DMS 273 treated with DMSO at 0.1 percent for 48 hours (cell line): ENCODE data around the gene SLC9C1.

Experiments used
- DNase-seq: peaks from one replicate; lab custom pipeline; 2025; lab: John Stamatoyannopoulos, UW

Gene SLC9C1

GRCh38 chr3:112131111-112131510 is 162.9 kb downstream of the SLC9C1 start:
- DNase-seq = no peak

- no peak for DNase-seq
Observed at GRCh38 chr3:112130638-112130993, 163.4 kb downstream of the SLC9C1 start.

GRCh38 chr3:112129925-112130637 is 163.9 kb downstream of the SLC9C1 start:
- DNase-seq = no peak

GRCh38 chr3:112128843-112129727 is 164.9 kb downstream of the SLC9C1 start:
- DNase-seq = no peak

GRCh38 chr3:112127522-112128494 is 166.2 kb downstream of the SLC9C1 start:
- no peak for DNase-seq

- DNase-seq = no peak
Observed at GRCh38 chr3:112126511-112126911, 167.5 kb downstream of the SLC9C1 start.

GRCh38 chr3:112124907-112125607 is 169.0 kb downstream of the SLC9C1 start:
- DNase-seq = no peak

- no peak for DNase-seq
Observed at GRCh38 chr3:112123548-112123947, 170.5 kb downstream of the SLC9C1 start.

- DNase-seq = no peak
Observed at GRCh38 chr3:112122870-112123269, 171.1 kb downstream of the SLC9C1 start.

GRCh38 chr3:112121577-112122547 is 172.2 kb downstream of the SLC9C1 start:
- no peak for DNase-seq

GRCh38 chr3:112119962-112120836 is 173.8 kb downstream of the SLC9C1 start:
- no peak for DNase-seq

- no peak for DNase-seq
Observed at GRCh38 chr3:112117841-112118571, 176.0 kb downstream of the SLC9C1 start.

GRCh38 chr3:112117415-112117814 is 176.6 kb downstream of the SLC9C1 start:
- no peak for DNase-seq

GRCh38 chr3:112116748-112117186 is 177.2 kb downstream of the SLC9C1 start:
- no peak for DNase-seq

GRCh38 chr3:112115806-112116383 is 178.1 kb downstream of the SLC9C1 start:
- no peak for DNase-seq

- DNase-seq = no peak
Observed at GRCh38 chr3:112115161-112115739, 178.8 kb downstream of the SLC9C1 start.

- DNase-seq = no peak
Observed at GRCh38 chr3:112114576-112115160, 179.3 kb downstream of the SLC9C1 start.
